ENCODE data around the gene PSMB11. TPM values are rescaled to one million over a fixed set of nuclear protein-coding genes. Genes with fewer than 3 reads are reported as not detected.

PSMB11 gene
- total RNA-seq, 1 donor from 2014 or later: not detected

- ATAC-seq (ENCODE audit: low read depth): no peak
- H3K4me1 Mint-ChIP-seq: peaks cover 9% of the 10 kb centered on the region
Observed at GRCh38 chr14:23025151-23025814, 16.7 kb upstream of the PSMB11 start.

GRCh38 chr14:23028799-23029198 is 13.2 kb upstream of the PSMB11 start:
- no peak for ATAC-seq (ENCODE audit: low read depth)
- Mint-ChIP-seq H3K27ac (no peak overlapping the region), H3K9me3 (no peaks in the 10 kb centered on the region), H3K4me3 (no peak overlapping the region), H3K36me3 (ENCODE audit: low read depth) (peaks cover 70% of the 10 kb centered on the region), H3K4me1 (peaks cover 23% of the 10 kb centered on the region), H3K27me3 (no peaks in the 10 kb centered on the region)
- TF ChIP-seq, protein P1, sequence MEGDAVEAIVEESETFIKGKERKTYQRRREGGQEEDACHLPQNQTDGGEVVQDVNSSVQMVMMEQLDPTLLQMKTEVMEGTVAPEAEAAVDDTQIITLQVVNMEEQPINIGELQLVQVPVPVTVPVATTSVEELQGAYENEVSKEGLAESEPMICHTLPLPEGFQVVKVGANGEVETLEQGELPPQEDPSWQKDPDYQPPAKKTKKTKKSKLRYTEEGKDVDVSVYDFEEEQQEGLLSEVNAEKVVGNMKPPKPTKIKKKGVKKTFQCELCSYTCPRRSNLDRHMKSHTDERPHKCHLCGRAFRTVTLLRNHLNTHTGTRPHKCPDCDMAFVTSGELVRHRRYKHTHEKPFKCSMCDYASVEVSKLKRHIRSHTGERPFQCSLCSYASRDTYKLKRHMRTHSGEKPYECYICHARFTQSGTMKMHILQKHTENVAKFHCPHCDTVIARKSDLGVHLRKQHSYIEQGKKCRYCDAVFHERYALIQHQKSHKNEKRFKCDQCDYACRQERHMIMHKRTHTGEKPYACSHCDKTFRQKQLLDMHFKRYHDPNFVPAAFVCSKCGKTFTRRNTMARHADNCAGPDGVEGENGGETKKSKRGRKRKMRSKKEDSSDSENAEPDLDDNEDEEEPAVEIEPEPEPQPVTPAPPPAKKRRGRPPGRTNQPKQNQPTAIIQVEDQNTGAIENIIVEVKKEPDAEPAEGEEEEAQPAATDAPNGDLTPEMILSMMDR (IDR thresholded peaks at IDR 0.05): no peak
- no peak for DNase-seq
- intact Hi-C loops (cut with micrococcal nuclease): no loop called here
- ChIA-PET POLR2A (interaction anchor here (0.6 kb wide), 1 partner anchor 51 kb away, joined by 5 read pairs; no protein-coding TSS in a partner anchor), CTCF (interaction anchor here (1.8 kb wide), 1 partner anchor 34 kb away, joined by 3 read pairs; no protein-coding TSS in a partner anchor)

More at GRCh38 chr14:23025151-23025814, 16.7 kb upstream of the PSMB11 start:
- ChIA-PET POLR2A (no interaction called here), CTCF (interaction anchor here (0.9 kb wide), 1 partner anchor 30 kb away, joined by 3 read pairs; no protein-coding TSS in a partner anchor)
- TF ChIP-seq, protein P1 (IDR thresholded peaks at IDR 0.05): no peak
- intact Hi-C loops (cut with micrococcal nuclease): no loop called here
- Mint-ChIP-seq H3K27me3 (no peaks in the 10 kb centered on the region), H3K27ac (no peak overlapping the region), H3K4me3 (no peak overlapping the region), H3K9me3 (no peaks in the 10 kb centered on the region), H3K36me3 (ENCODE audit: low read depth) (peaks cover 59% of the 10 kb centered on the region)
- no peak for DNase-seq

- H3K27me3 Mint-ChIP-seq: no peaks in the 10 kb centered on the region
- no peaks in the 10 kb centered on the region for H3K9me3 Mint-ChIP-seq
- H3K4me1 Mint-ChIP-seq: peaks cover 38% of the 10 kb centered on the region
- no peak overlapping the region for H3K27ac Mint-ChIP-seq
- peaks cover 56% of the 10 kb centered on the region for H3K36me3 Mint-ChIP-seq (ENCODE audit: low read depth)
- POLR2A ChIA-PET: interaction anchor here (0.7 kb wide), 2 partner anchors 23 to 168 kb away, joined by 3 to 6 read pairs; no protein-coding TSS in a partner anchor
- no peak overlapping the region for H3K4me3 Mint-ChIP-seq
- DNase-seq: no peak
- CTCF ChIA-PET: interaction anchor here (1.0 kb wide), 1 partner anchor 38 kb away, joined by 3 read pairs; no protein-coding TSS in a partner anchor
- intact Hi-C loops (cut with micrococcal nuclease): no loop called here
- ATAC-seq (ENCODE audit: low read depth): no peak
- TF ChIP-seq, protein P1 (IDR thresholded peaks at IDR 0.05): no peak
Observed at GRCh38 chr14:23030936-23031335, 11.1 kb upstream of the PSMB11 start.

- Mint-ChIP-seq H3K9me3 (no peaks in the 10 kb centered on the region), H3K4me3 (peak overlapping the region; percentile 84), H3K27ac (peak overlapping the region; percentile 96), H3K27me3 (no peaks in the 10 kb centered on the region), H3K36me3 (ENCODE audit: low read depth) (peaks cover 43% of the 10 kb centered on the region), H3K4me1 (peaks cover 38% of the 10 kb centered on the region)
- TF ChIP-seq, protein P1 (IDR thresholded peaks at IDR 0.05): no peak
- intact Hi-C loops (cut with micrococcal nuclease): no loop called here
- ChIA-PET POLR2A (interaction anchor here (2.2 kb wide), 1 partner anchor 26 kb away, joined by 11 read pairs; no protein-coding TSS in a partner anchor), CTCF (interaction anchor here (0.8 to 2.1 kb wide), 3 partner anchors 25 to 47 kb away, joined by 3 to 6 read pairs (median 4); no protein-coding TSS in a partner anchor)
- no peak for ATAC-seq (ENCODE audit: low read depth)
- no peak for DNase-seq
Observed at GRCh38 chr14:23033251-23033727, 8.7 kb upstream of the PSMB11 start.
